NCI-H1048 (cell line): Measurements from ENCODE around the gene MTG2.

Source experiments
- DNase-seq: peaks from one replicate; lab custom pipeline; 2025; lab: John Stamatoyannopoulos, UW

MTG2 gene

DNA sequence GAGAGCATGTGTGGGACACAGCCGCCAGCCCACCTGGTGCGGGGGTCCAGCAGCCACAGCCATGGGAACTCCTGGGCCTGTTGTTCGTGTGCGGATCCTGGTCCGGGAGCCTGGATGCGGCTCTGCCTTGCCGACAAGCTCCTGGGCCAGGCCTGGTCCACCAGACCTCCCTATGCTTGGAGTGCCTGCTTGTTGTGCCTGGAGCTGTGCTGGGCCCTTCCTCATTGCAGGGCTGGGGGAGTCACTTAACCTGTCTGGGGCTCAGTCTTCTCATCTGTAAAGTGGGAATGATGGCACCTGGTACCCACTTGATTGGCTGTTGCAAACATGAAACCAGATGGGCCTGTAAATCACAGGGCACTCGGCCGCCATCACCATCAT, 52.9 kb downstream of the MTG2 start:
- no peak for DNase-seq

DNA sequence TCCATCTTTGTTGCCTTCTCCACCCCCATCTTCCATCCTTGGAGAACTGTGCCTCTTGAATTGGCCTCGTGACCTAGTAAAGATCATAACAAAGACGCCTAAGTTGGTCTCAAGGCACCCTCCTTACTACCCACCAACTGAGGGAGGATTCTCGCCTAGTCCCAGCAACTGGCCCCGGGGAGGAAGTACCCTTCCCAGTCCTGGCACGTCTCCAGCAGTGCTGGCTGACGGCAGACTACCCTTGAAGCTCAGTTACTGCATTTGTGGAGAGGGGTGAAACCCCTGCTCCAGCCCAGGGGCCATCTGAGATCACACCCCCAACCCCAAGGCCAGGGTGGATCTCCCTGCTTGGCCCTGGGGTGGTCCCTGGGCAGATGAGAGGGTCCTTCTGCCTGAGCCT, 53.4 kb downstream of the MTG2 start:
- DNase-seq = no peak

DNA sequence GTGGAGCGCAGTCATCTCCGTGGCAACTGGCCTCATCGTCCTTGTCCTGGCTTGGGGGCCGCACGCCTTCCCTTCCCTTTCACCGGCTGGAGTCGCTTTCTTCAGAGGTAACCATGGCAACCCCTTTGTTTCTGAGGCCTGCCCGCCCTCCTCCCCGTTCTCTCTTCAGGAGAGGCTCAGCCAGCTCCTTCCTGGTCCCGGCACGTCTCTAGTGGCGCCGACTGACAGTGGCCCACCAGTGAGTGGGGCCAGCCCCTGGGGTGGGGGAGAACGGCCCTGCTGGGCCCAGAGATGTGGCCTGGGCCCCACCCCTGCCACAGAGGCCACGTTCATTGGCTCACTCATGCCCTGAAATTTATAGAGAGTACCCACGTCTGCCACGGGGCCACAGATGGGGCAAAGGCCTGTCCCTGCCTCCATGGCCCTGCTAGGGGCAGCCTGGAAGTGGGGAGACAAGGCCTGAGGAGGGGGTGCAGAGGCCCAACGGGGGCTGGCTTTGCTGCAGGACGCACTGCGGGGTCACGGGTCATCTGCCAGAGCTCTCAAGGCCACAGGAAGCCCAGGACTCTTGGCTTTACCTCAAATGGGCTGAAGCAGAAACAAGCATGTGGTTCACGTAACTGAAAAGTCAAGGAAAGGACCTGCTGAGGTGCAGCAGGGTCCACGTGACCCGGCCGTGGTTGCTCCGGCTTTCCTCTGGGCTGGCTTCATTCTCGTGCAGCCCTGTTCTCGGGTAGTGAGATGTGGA, 54.1 kb downstream of the MTG2 start:
- DNase-seq = no peak

DNA sequence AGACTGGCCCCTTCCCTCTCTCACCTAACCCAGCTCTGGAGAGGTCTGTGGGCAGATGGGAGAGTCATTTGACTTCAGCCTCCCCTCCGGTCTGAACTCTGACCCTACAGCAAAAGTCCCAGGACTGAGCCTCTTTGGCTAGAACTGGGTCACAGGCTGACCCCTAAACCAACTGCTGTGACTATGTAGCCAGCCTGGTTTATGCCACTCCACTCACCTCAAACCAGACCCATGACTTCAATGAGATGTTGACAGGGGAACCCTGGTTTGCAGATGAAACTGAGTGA, 54.6 kb downstream of the MTG2 start:
- DNase-seq = no peak

DNA sequence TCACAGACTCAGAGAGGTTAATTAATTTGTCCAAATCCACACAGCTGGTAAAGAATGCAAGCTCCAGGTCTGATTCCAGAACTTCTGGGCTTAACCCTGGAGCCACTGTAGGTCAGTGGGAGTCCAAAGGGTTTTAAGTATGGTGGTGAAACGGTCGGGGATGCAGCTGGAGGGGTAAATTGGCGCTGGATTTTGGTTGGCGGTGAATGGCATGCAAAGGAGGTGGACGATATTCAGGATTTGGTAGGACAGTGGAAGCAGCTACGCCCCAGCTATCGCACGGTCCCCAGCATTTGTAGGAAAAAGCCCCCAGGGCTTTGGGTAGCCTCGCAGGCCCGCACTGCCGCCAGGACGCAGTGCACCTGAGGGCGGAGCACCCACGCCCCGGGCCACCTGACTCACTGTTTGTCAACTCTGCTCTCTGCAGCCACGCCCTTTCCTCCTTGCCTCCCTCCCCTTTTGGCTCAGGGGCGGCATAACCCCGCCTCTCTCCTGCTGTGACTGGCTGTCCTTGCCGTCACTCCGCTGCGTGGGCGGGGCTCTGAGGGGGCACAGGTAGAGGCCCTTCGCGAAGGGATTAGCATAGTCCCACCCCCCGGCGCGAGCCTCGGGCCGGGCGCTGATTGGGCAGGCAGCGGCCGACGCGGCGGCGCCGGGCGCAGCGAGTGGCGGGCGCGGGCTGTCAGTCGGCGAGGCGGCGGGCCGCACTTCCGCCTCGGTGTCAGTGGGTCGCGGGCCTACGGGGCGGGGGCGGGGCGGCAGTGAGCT, 55.2 kb downstream of the MTG2 start, which contains the start of gene OSBPL2:
OSBPL2 (plus strand) TSS at position 721 of the 768 bp plus-strand sequence. CDS start 17,664 bp downstream, outside the sequence.
- DNase-seq = peak; percentile 88

DNA sequence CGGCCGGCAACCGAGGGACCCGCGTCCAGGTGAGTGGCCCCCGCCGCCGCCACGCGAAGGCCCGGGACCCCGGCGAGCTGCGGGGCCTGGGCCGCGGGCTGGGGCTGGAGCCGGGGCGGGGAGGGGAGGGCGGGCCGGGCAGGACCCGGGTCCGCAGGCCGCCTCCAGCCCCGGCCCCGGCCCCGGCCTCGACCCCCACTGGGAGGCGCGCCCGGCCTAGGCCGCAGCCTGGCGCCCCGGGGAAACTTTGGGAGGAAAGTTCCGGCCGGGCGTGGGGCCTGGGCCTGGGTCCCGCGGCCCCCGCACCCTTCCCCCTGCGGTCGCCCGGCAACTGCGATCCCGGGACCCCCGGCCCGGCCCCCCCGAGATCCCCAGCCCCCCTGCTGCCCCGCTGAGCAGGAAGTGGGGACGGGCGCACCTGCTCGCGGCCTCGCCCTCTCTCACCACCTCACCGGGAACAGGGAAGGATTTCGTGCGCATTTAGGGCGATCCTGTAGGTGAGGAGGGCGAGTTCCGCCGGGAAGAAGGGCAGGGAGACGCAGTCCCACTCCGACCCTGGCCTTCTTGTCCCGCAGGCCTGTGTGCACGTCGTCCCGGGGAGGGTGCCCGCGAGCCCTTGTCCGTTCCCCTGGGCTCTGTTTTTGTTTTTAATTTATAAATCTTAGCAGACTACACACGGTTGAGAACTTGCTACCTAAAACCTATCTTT, 55.9 kb downstream of the MTG2 start:
- DNase-seq = no peak

DNA sequence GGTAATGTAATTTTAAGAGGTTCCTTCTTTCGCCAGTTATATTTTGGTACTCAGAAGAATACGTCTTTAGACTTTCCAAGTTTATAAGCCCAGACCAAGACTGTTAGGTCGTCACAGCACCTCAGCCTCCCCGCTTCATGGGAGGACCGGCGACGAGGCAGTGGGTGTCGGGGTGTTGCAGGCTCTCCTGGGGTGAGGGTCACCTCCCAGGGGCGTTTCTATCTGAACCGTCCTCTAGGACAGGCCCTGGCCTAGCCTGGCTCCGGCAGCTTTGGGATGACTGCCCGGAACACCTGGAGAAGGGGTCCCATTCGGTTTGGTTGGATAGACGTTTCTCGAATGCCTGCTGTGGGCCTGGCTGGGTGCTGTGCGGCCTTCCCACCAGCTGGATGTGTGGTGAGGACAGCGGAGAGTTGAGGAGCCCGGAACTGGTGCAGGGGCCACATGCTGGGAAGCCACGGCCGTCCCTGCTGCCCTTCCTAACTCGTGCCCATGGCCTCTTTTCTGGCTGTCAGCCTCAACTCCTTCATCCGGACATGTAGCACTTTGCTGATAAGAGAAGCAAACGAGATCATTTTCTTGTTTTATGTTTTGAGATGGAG, 56.6 kb downstream of the MTG2 start:
- no peak for DNase-seq

DNA sequence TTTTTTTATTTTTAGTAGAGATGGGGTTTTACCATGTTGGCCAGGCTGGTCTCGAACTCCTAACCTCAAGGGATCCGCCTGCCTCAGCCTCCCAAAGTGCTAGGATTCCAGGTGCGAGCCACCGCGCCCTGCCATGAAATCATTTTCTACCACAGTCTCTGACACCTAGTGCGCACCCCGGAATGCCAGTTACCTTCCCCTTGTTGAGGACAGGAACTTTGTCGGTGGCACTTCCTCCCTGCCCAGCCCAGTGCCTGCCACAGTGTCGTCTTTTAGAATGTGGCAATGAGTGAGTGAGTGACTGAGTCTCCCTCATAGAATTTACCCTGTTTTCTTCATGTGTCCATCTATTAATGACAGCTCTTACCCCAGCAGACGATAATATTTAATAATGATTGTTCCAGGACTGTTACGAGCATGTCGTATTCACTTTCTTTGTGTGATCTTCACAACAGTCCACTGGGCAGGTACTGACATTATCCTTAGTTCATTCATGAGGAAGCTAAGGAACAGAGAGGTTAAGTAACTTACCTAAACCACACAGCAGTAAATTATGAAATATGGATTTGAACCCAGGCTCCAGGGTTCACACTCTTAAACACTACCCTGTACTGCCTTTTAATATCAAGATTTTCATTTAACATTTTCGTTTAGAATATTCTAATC, 57.3 kb downstream of the MTG2 start:
- DNase-seq = no peak

DNA sequence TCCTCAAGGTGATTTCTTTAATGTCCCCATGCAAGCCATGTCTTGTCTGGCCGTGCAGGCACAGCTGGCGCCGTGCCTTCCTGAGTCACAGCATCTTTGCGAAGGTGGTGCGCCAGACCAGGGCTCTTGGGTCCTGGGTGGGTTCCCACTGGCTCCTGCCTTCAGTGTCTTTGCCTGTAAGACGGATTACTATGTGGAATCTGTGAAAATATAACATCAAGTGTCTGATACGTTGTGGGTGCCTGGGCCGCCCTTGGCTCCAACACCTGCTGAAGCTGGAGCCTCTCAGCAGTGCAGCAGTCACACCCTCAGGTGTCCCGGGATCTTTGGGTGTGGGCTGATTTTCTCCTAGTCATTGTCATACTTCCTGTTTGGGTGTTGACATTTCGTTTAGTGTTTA, 58.7 kb downstream of the MTG2 start:
- DNase-seq = no peak

DNA sequence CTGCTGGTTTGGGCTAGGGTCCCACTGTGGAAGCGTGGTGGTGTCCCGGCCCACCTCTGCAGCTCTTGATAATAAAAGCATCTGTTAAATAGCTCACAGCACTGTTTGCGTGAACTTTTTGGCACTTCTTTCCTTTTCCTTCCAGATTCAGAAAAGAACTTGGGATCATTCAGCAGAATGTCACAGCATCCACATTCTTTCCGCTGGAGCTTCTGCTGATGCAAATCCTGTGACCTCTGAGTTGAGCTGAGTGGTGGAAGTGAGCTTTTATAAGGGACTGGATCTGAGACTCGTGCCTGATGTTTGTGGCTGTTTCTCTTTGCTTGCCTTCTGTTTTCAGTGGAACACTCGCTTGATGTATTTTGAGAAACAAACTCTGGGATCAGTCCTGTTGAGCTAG, 59.3 kb downstream of the MTG2 start:
- no peak for DNase-seq

DNA sequence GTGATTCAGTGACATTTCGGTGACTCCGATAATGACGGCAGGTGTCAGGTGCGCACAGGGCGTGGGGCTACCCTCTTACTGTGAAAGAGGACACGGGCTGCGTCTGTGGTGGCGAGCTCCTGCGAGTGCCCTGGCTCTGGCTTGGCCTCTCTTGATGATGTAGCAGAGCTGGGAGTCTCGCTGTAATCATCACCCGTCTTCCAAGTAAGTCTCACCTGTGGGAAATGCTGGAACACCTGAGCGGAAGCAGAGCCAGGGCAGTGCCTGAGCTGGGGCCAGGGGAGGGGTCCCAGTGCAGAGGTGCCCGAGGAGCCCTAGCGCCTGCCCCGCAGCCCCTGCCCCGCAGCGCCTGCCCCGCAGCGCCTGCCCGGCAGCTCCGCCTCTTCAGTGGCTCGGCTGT, 60.3 kb downstream of the MTG2 start:
- DNase-seq = no peak

DNA sequence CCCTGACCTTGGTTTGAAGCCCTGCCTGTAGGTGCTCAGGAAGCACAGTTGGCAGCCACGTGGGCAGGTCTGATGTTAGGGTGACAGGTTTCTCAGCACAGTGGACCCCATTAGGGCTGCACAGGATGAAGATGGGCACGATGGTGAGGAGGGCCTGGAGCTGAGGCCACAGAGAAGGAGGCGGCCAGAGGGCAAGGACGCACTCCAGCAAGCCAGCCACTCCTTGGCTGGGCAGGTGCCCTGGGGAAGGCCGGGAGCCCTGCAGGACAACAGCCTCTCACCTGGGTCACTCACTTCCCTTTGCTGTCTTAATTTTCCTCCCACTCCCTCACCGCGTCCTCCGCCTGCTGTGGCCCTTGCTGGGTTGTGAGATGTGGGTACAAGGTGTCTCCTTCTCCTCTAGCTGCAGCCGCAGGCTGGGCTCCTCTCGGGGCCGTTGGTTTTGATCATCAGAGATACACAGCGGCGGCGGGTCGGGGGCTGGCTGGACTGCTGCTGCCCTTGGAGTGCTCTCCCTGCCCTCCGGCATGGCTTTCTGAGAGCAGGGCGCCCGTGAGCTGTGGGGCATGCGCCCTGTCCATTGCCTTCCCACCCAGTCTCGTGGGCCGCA, 61.2 kb downstream of the MTG2 start:
- no peak for DNase-seq

DNA sequence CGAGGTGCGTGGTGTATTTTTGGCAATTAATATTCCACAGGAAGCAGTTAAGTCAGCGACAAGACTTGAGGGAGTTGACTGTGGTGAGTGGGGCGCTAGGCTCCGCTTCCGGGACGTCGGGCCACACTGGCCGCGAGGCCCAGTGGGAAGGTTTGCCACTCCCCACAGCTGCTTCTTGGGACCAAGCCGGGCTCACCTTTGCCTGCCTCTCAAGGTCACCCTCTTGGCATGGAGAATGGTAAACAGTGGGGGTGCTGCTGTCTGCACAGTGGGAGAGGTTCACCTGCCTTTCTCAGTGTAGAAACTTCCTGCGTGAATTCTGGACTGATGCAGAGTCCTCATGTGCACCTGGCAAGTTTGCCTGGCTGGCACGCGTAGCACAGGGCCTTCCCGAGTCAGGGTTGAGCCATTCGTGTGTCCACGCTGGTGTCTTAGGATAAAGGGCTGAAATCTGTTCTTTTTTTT, 61.8 kb downstream of the MTG2 start:
- DNase-seq = no peak

DNA sequence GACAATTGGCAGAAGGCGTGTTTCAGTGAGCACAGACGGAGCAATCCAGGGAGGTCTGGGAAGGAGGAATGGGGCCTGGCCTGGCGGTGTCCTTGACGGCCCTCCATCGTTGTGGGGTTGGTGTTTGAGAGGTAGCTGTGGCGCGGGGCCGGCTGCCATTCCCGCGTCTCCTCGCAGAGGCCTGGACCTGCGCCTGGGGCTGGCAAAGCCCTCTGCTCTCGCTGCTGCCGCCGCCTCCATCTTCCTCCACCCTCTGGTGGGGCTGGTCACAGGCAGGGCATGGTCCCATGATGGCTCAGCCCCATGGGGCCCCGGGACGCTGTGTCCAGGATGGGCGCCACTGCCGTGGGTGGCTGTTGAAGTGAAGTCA, 63.1 kb downstream of the MTG2 start:
- DNase-seq = no peak

DNA sequence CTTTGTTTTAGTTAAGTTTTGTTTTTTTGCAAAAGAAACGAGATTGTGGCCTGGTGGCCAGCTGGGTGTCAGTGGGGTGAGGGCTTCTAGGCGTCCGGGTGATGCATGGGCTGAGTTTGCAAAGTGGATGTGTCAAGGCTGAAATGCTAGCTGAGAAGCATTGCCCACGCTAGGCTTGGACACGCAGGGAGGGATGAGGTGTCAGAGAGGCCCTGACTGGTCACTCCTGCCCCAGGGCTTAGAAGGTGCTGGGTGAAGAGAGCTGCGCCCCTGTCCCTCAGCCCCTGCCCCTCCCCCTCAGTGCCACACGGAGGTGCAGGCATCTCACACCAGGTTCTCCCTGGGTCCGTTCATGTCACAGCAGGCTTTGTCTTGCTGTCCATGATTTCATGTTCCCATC, 63.6 kb downstream of the MTG2 start:
- no peak for DNase-seq

DNA sequence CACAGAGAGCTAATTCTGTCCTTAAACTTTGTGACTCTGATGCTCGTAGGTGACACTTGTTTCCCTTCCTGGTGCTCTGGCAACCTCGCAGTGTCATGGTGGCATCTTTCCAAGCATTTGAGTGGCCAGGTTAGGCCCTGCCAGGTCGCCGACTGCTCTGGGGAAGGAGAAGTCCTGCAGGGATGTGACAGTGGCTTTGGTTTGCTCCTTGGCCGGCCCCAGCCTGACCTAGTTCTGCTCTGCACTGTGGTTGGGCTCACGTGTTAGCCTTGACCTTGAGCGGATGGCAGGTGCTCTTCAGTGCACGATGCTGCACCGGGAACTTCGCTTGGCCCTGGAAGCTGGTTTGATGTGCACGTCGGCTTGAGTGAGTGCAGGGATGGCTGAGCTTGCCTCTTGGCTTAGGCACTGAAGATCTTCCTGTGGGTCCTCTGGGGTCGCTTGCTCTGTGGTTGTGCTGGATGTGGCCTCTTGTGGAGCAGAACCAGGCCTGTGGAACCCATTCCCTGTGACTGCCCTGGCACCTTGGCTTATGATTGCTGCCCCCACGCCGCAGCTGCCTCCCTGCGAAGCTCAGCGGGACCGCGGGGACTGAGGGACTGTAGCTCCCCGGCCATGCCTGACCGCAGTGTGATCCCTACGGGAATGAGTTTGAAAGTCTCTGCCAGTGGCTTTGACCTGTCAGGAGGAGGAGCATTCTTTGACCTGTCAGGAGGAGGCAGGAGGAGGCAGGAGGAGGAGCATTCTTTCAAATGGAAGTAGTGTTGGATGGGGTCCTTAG, 64.2 kb downstream of the MTG2 start:
- no peak for DNase-seq

DNA sequence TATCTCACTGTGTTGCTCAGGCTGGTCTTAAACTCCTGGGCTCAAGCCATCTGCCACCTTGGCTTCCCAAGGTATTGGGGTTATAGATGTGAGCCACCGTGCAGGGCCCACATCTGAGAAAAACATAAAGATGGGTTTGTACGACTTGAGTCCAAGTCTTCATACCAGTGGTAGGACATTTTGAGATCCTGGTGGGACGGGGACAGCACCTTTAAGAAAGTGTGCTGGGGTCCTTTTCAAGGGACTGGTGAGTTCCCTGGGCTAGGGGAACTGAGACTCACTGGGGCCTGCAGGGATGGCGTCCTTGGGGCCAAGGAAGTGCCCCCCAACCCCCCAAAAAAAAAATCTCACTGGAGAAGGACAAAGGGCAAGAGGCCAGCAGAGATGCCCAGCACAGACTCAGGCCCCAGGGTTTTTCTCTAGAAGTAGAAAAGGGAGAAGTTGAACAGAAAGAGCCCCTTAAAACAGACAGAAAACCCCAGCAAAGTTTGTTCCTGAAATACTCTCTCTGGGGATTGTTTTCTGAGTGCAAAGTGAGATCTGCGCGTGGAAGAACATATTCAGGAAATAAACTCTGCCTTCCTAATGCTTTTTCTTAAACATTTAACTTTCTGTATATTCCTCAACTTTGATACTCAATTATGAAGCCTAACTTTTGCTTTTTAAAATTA, 66.2 kb downstream of the MTG2 start:
- no peak for DNase-seq

DNA sequence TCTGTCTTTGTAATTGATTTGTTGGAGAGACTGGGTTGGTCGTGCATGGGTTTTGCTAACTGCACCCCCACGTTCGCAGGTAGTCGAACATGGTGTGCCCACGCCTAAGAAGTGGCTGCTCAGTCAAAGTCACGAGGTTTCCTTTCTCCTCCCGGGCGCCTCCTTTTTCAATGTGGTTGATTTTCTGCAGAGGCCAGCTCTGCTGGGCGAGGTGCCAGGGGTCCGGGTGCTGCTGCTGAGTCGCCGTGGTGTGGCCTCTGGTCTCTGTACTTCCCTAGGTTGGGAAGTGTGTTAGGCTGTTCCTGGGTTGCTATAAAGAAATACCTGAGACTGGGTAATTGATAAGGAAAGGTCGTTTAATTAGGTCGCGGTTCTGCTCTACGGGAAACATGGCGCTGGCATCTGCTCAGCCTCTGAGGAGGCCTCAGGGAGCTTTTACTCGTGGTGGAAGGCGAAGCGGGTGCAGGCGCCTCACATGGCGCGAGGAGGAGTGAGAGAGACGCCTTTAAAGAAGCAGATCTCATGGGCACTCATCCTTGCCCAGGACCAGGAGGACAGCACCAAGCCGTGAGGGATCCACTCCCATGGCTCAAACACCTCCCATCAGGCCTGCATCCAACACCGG, 69.6 kb downstream of the MTG2 start:
- no peak for DNase-seq
